C4-2B (cell line): ENCODE results near the gene SFTA2.

ENCODE experiments used
- CTCF ChIP-seq: fragments of 450-650 bp; conservative IDR thresholded peaks from 2 replicates; pipeline ENCODE4 v1.5.1; 2017; ENCODE audit warnings: mild to moderate bottlenecking
- ZFX ChIP-seq: fragments of 450-650 bp; IDR thresholded peaks from 2 replicates; pipeline ENCODE4 v1.6.1; 2017

GRCh38 chr6:30884521-30885480 lies 47.2 kb downstream of the SFTA2 start:
- TF ChIP-seq CTCF (no peak), ZFX (no peak)
